K562 (cell line): ENCODE measurements around the gene AGFG2. TPM values are rescaled to one million over a fixed set of nuclear protein-coding genes. Genes with fewer than 3 reads are reported as not detected.

Experiments
- ATAC-seq: fragments of 200-7000 bp; cut with Tn5 transposase; 3 replicates; pipeline ENCODE4 v1.9.1; 2020; ENCODE audit warnings: moderate library complexity
- BruUV-seq: library from RNA; stranded (reverse); fragments of 400-500 nt; replicated peaks from 2 replicates; lab custom pipeline; 2021; lab: Mats Ljungman, UMichigan
- CTCF ChIA-PET: fragments of 300-600 bp; formaldehyde crosslinking; extraction: SDS; loops from one replicate; lab custom pipeline; 2021; ENCODE audit warnings: low intra/inter-chr PET ratio; lab: Yijun Ruan, JAX
- POLR2A ChIA-PET: fragments of 300-600, 350-650 bp; sonication (Branson Sonifier 250); formaldehyde crosslinking; extraction: SDS; loops from one replicate; lab custom pipeline; 2021; ENCODE audit warnings: antibody characterized with exemption, inconsistent platforms; lab: Yijun Ruan, JAX
- DNase-seq, 4 experiments: peaks; one replicate each; pipeline versions ENCODE4 v3.0.0 to v3.0.0-alpha.2; 2011 to 2018; ENCODE audit warnings: low spot score in 3 of 4, mixed read lengths in 3 of 4; ENCODE audit errors: extremely low read depth in 1 of 4
- FAIRE-seq: peaks from 2 replicates; lab custom pipeline; 2011; peaks lifted over from hg19 to GRCh38; lab: Jason Lieb, UNC
- H2AFZ ChIP-seq: 2 replicates; pipeline ENCODE4 v1.6.0; 2011; ENCODE audit warnings: low read depth, low read length, control low read depth, inconsistent platforms
- H3K27ac ChIP-seq: fragments of 200-600 bp; 3 replicates; pipeline ENCODE4 v1.8.0; 2011; ENCODE audit warnings: low read depth, mild to moderate bottlenecking, control low read depth, inconsistent platforms, low read length, moderate library complexity, mixed read lengths; ENCODE audit errors: extremely low read depth
- H3K27me3 ChIP-seq, 2 experiments: fragments of 300-600 bp in 1 of 2; 2 replicates in 1 of 2; 3 replicates in 1 of 2; pipeline versions ENCODE4 v1.6.0 to v1.8.0; 2011; ENCODE audit warnings: inconsistent platforms in 2 of 2, low read length in 2 of 2, mild to moderate bottlenecking in 1 of 2, mixed read lengths in 1 of 2, moderate library complexity in 1 of 2; ENCODE audit not compliant: control insufficient read depth in 2 of 2, insufficient read depth in 2 of 2
- H3K36me3 ChIP-seq: fragments of 300-600 bp; 3 replicates; pipeline ENCODE4 v1.8.0; 2011; ENCODE audit warnings: mild to moderate bottlenecking, low read length, inconsistent platforms; ENCODE audit not compliant: control insufficient read depth, insufficient read depth
- H3K4me1 ChIP-seq, 2 experiments: fragments of 200-600 bp in 1 of 2; replicated peaks in 1 of 2; 2 replicates in 1 of 2; 3 replicates in 1 of 2; pipeline versions ENCODE4 v1.5.1 to v1.8.0; 2011; ENCODE audit warnings: inconsistent platforms in 2 of 2, low read length in 2 of 2, mild to moderate bottlenecking in 1 of 2, mixed read lengths in 1 of 2, moderate library complexity in 1 of 2; ENCODE audit not compliant: control insufficient read depth in 2 of 2, insufficient read depth in 2 of 2
- H3K4me2 ChIP-seq: 2 replicates; pipeline ENCODE4 v1.6.1; 2011; ENCODE audit warnings: low read length, control low read depth, inconsistent platforms, mixed read lengths; ENCODE audit not compliant: insufficient read depth
- H3K4me3 ChIP-seq: fragments of 200-600 bp; sonication (generic), shearing (Covaris generic); 2 replicates; pipeline ENCODE4 v1.5.1; 2016; ENCODE audit warnings: control low read depth, inconsistent platforms
- H3K79me2 ChIP-seq: fragments of 200-600 bp; 3 replicates; pipeline ENCODE4 v1.8.0; 2011; ENCODE audit warnings: low read length, inconsistent platforms; ENCODE audit not compliant: control insufficient read depth, insufficient read depth
- H3K9ac ChIP-seq, 2 experiments: 2 replicates each; pipeline versions ENCODE4 v1.6.0 to v1.6.1; 2011; ENCODE audit warnings: low read depth in 2 of 2, low read length in 2 of 2, control low read depth in 1 of 2, inconsistent platforms in 1 of 2, mild to moderate bottlenecking in 1 of 2, mixed read lengths in 1 of 2; ENCODE audit not compliant: insufficient read depth in 1 of 2
- H3K9me1 ChIP-seq: one replicate; pipeline ENCODE4 v1.6.0; 2011; ENCODE audit warnings: inconsistent platforms, mild to moderate bottlenecking, low read length, moderate library complexity; ENCODE audit not compliant: control insufficient read depth, insufficient read depth
- H3K9me3 ChIP-seq: replicated peaks from 2 replicates; pipeline ENCODE4 v1.5.1; 2011; ENCODE audit warnings: low read depth, low read length, inconsistent platforms; ENCODE audit not compliant: control insufficient read depth, insufficient read depth
- H4K20me1 ChIP-seq: replicated peaks from 2 replicates; pipeline ENCODE4 v1.6.1; 2011; ENCODE audit warnings: low read length, inconsistent platforms, mixed read lengths; ENCODE audit not compliant: control insufficient read depth, insufficient read depth
- GTF2A2 ChIP-seq: IDR thresholded peaks from 2 replicates; pipeline ENCODE4 v1.6.1; 2016; ENCODE audit warnings: mild to moderate bottlenecking, missing genetic modification characterization, missing compliant biosample characterization
- HDAC2 ChIP-seq: fragments of 450-650 bp; IDR thresholded peaks from 2 replicates; pipeline ENCODE4 v1.6.1; 2016; ENCODE audit warnings: mild to moderate bottlenecking
- MYC ChIP-seq, 2 experiments: fragments of 250-450 bp in 1 of 2; sonication (Bioruptor Pico) in 1 of 2; IDR thresholded peaks; 2 replicates each; pipeline versions ENCODE4 v1.5.1 to v1.6.1; 2012 to 2021; ENCODE audit warnings: low read depth in 2 of 2, borderline replicate concordance in 1 of 2, improper control_type of control experiment in 1 of 2, low read length in 1 of 2, mild to moderate bottlenecking in 1 of 2, moderate library complexity in 1 of 2
- NELFE ChIP-seq: IDR thresholded peaks from 2 replicates; pipeline ENCODE4 v1.6.1; 2011; ENCODE audit warnings: mild to moderate bottlenecking; ENCODE audit not compliant: insufficient read depth, insufficient read length
- PHF8 ChIP-seq: fragments of 200-600 bp; sonication (generic); IDR thresholded peaks from 2 replicates; pipeline ENCODE4 v1.6.1; 2012; ENCODE audit warnings: mixed run types, mild to moderate bottlenecking, inconsistent platforms, low read length, moderate library complexity, borderline replicate concordance
- POLR2AphosphoS5 ChIP-seq: IDR thresholded peaks from 2 replicates; pipeline ENCODE4 v1.6.1; 2011; ENCODE audit warnings: mild to moderate bottlenecking, low read depth, low read length, moderate library complexity; ENCODE audit not compliant: control insufficient read depth, insufficient read depth
- TCF7 ChIP-seq: sonication (generic); IDR thresholded peaks from 2 replicates; pipeline ENCODE4 v1.6.1; 2016; ENCODE audit warnings: antibody characterized with exemption, borderline replicate concordance
- ZNF174 ChIP-seq: fragments of 250-450 bp; sonication (Bioruptor Pico); IDR thresholded peaks from 2 replicates; pipeline ENCODE4 v1.4.0; 2020; ENCODE audit warnings: mild to moderate bottlenecking
- ZNF586 ChIP-seq: fragments of 450-650 bp; formaldehyde crosslinking; conservative IDR thresholded peaks from 2 replicates; pipeline ENCODE4 v1.4.0; 2020; ENCODE audit warnings: mild to moderate bottlenecking, moderate library complexity
- WGBS: fragments of 100-300 bp; shearing (Covaris generic); methylation state at CpG from one replicate; pipeline ENCODE4 v1.1.6; 2016; ENCODE audit warnings: low coverage, mixed read lengths; ENCODE audit not compliant: insufficient coverage; ENCODE audit errors: missing lambda C conversion rate; 5-methylcytosine and 5-hydroxymethylcytosine counted together
- in situ Hi-C: fragments of 300-500 bp; cut with MboI; formaldehyde crosslinking; loops from 4 replicates; pipeline ENCODE4 v1.15.0; 2018; ENCODE audit warnings: inconsistent platforms, mixed read lengths
- intact Hi-C: fragments of 100-400 bp; cut with micrococcal nuclease; formaldehyde crosslinking; loops from 2 replicates; pipeline ENCODE4 v1.14.2; 2022
- polyA plus RNA-seq, 8 experiments: library from polyadenylated mRNA; depleted of rRNA in 4 of 8; stranded (reverse) in 5 of 8; unstranded in 3 of 8; fragments of >200 nt; fragmentation: Nextera tagmentation in 2 of 8; fragmentation: Illumina TruSeq in 1 of 8; extraction: Ambion mirVana in 2 of 8; extraction: Trizol in 1 of 8; gene quantifications; 2 replicates each; pipeline versions ENCODE4 v1.2.1 to v1.2.3, GENCODE V29; 2011 to 2014; ENCODE audit warnings: inconsistent platforms in 1 of 8, missing spikeins in 1 of 8
- total RNA-seq, 7 experiments: library from RNA; depleted of rRNA in 6 of 7; stranded (reverse); fragments of >200 nt in 6 of 7; fragmentation: Illumina TruSeq in 2 of 7; extraction: Trizol in 2 of 7; gene quantifications; 2 replicates each; pipeline versions ENCODE4 v1.2.1 to v1.2.3, GENCODE V29; 2011 to 2021; ENCODE audit warnings: low replicate concordance in 1 of 7
- TF ChIP-seq, protein P1 (sequence below): fragments of 450-650 bp; IDR thresholded peaks from one replicate; pipeline ENCODE4 v1.6.1; 2018; ENCODE audit warnings: mild to moderate bottlenecking, moderate library complexity; ENCODE audit not compliant: partially characterized antibody
- TF ChIP-seq, protein P2 (sequence below): fragments of 250-450 bp; sonication (Bioruptor Pico); IDR thresholded peaks from 2 replicates; pipeline ENCODE4 v1.4.0; 2020

Gene AGFG2
- total and polyA plus RNA-seq, 9 of the 15 experiments (the other 6 are each of a cell fraction or from before 2014, with no cell fraction given), result 0.31 to 23.1 (median 6.5) TPM

DNA sequence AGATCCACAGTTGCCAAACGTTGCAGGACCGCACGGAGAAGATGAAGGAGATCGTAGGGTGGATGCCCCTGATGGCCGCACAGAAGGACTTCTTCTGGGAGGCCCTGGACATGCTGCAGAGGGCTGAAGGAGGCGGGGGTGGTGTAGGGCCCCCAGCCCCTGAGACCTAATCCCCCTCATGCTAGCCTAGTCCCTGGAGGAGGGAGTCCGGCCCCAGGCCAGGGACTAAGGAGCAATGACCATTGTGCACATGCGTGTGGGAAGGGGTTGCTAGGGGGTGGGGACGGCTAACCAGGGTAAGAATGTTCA, 61.7 kb downstream of the AGFG2 start (continued):
- TF ChIP-seq ZNF586 (no peak), HDAC2 (no peak)
- TF ChIP-seq, protein P1, sequence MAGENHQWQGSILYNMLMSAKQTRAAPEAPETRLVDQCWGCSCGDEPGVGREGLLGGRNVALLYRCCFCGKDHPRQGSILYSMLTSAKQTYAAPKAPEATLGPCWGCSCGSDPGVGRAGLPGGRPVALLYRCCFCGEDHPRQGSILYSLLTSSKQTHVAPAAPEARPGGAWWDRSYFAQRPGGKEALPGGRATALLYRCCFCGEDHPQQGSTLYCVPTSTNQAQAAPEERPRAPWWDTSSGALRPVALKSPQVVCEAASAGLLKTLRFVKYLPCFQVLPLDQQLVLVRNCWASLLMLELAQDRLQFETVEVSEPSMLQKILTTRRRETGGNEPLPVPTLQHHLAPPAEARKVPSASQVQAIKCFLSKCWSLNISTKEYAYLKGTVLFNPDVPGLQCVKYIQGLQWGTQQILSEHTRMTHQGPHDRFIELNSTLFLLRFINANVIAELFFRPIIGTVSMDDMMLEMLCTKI, result no peak

DNA sequence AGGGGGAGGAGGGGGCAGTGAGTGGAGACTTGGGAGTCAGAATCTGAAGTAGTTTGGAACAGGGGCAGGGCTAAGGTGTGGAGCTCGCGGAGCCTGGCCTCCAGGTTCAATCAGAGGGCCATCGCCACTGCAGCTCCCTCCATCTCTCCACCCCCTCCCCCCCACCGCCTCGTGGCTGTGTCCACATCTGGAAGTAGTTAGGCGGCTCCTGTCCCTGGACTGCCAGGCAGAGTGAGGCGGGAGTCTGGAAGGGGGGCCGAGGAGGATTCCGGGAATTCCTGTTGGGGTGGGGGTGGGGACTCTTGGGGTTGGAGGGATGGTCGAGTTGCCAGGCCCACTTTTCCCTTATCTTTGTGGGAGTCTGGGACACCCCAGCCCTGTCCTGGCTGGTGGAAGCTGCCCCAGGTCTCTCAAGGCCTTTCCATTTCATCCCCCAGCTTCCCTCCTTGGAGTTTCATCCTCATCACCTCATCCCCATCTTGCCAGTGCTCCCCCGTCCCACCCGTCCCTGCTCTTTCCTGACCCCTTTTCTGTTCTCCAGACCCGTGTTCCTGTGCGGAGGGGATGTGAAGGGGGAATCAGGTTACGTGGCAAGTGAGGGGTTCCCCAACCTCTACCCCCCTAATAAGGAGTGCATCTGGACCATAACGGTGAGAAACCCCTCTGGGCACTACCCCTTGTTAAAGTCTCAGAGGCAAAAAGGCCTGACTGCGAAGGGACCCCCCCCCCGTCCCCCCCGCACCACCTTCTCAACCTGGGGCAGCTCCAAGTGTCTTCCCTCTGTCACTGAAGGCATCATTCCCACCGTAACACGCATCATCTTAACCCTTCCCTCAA, 64.1 kb downstream of the AGFG2 start:
- Histone ChIP-seq H3K4me1 (peaks cover 35 to 65% of the 10 kb centered on the region in 2 experiments), H3K79me2 (peaks cover 5% of the 10 kb centered on the region; the same call in 1 of the 3 replicates), H3K9me1 (peaks cover 5% of the 10 kb centered on the region), H3K27ac (peak overlapping the region; percentile 54; the same call in 2 of the 3 replicates), H3K36me3 (no peaks in the 10 kb centered on the region), H2AFZ (peak overlapping the region; percentile 95), H3K4me2 (peak overlapping the region; percentile 89), H3K9me3 (no peaks in the 10 kb centered on the region), H4K20me1 (no peaks in the 10 kb centered on the region), H3K4me3 (peak overlapping the region; percentile 58), H3K27me3 (no peaks in the 10 kb centered on the region), H3K9ac (peak overlapping the region; percentile 23 to 89; a peak in 1 of 4 replicates)
- ChIA-PET POLR2A (interaction anchor here (0.6 to 1.6 kb wide), 8 partner anchors 9 to 117 kb away, joined by 3 to 7 read pairs (median 3); partner anchors contain the start of genes EPO, FBXO24, LRCH4 and MOSPD3), CTCF (no interaction called here)
- in situ Hi-C loops, result no loop called here
- DNase-seq, result peak; percentile 58 to 74 (median 63)
- no TSS peak for BruUV-seq
- ATAC-seq, result 0 out of 3 replicates have a peak, but pooled peaks have one; percentile 3
- intact Hi-C loops, result no loop called here
- WGBS, result 21% methylated on average over 14 of the region's 21 CpGs
- no peak for FAIRE-seq
- TF ChIP-seq PHF8, result no peak
- TF ChIP-seq, protein P2, sequence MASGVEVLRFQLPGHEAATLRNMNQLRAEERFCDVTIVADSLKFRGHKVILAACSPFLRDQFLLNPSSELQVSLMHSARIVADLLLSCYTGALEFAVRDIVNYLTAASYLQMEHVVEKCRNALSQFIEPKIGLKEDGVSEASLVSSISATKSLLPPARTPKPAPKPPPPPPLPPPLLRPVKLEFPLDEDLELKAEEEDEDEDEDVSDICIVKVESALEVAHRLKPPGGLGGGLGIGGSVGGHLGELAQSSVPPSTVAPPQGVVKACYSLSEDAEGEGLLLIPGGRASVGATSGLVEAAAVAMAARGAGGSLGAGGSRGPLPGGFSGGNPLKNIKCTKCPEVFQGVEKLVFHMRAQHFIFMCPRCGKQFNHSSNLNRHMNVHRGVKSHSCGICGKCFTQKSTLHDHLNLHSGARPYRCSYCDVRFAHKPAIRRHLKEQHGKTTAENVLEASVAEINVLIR (CRISPR knock-in tag), result no peak
- TF ChIP-seq ZNF174 (CRISPR knock-in tag), result no peak
- TF ChIP-seq GTF2A2 (tag), result no peak
- no peak for TF ChIP-seq TCF7
- no peak for TF ChIP-seq POLR2AphosphoS5
- no peak for TF ChIP-seq NELFE
- TF ChIP-seq MYC (IDR thresholded peaks at IDR 0.05; ENCODE audit: low read depth, low read length), result 0 out of 2 replicates have a peak, but pooled peaks have one; percentile 36
- no peak for TF ChIP-seq MYC (CRISPR knock-in tag; IDR thresholded peaks at IDR 0.05; ENCODE audit: borderline replicate concordance, low read depth)
